SJSA1 (cell line): ENCODE data around the gene PLEKHA6. TPM values are rescaled to one million over a fixed set of nuclear protein-coding genes. Genes with fewer than 3 reads are reported as not detected.

Source experiments
- DNase-seq, 2 experiments: peaks; one replicate each; pipeline ENCODE4 v3.0.0-alpha.2; 2015 to 2020; ENCODE audit warnings: low spot score in 2 of 2, low read depth in 1 of 2
- H3K27ac ChIP-seq: fragments of 250-450 bp; sonication (Bioruptor Pico); 2 replicates; pipeline ENCODE4 v1.5.1; 2020; ENCODE audit warnings: mild to moderate bottlenecking, moderate library complexity
- H3K27me3 ChIP-seq: fragments of 250-450 bp; sonication (Bioruptor Pico); replicated peaks from 2 replicates; pipeline ENCODE4 v1.5.1; 2020; ENCODE audit warnings: mild to moderate bottlenecking, moderate library complexity
- H3K36me3 ChIP-seq: fragments of 250-450 bp; sonication (Bioruptor Pico); 2 replicates; pipeline ENCODE4 v1.5.1; 2020; ENCODE audit warnings: mild to moderate bottlenecking
- H3K4me1 ChIP-seq: fragments of 250-450 bp; sonication (Bioruptor Pico); replicated peaks from 2 replicates; pipeline ENCODE4 v1.6.1; 2021; ENCODE audit warnings: mild to moderate bottlenecking
- H3K4me3 ChIP-seq: fragments of 250-450 bp; sonication (Bioruptor Pico); 2 replicates; pipeline ENCODE4 v1.5.1; 2020; ENCODE audit warnings: mild to moderate bottlenecking
- H3K9me3 ChIP-seq: fragments of 250-450 bp; sonication (Bioruptor Pico); replicated peaks from 2 replicates; pipeline ENCODE4 v1.5.1; 2020; ENCODE audit warnings: mild to moderate bottlenecking
- total RNA-seq: library from RNA; depleted of rRNA; stranded (reverse); fragments of >200 nt; shearing (Covaris generic); gene quantifications from 2 replicates; pipeline ENCODE4 v1.2.3, GENCODE V29; 2014

Gene PLEKHA6
- total RNA-seq, 1 experiment from 2014 or later, result 0.76 TPM

DNA sequence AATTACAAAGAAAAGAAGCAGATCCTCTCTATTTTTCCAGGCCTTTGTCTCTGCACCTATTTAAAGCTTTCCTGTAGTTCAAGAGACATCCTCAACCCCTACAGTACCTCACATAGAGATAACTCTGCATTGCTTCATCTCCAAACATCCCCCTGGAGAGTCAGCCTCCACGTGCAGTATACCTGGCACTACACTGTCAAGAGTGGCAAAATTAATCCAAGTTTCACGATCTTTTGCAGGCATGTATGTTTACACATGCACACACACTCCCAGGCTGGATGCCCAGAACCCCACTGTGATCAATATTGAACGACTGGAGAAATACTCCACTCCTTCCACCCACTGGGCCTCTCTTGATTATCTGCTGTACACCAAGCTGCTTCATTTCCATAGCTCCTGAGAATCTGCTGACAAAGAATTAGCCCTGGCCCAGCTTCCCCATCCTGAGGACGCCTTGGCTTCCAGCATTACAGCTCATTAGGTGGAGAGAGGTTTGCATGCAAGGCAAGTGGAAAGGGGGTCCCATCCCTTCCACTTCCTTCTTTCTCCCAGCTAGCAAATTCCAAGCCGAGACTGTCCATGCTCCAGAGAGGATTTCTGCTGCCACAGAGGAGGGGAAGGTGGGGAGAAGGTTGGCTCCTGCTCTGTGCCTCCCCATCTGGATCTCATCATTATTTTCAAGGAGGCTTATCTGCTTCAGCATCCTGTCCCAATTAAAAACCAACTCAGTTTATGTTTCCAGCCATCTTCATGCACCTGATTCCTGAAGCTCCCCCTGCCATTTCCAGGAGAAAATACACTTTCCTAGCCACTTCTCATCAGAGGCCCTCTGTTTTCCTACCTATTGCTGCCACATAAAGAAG, 79.4 kb downstream of the PLEKHA6 start:
- Histone ChIP-seq H3K4me1 (no peaks in the 10 kb centered on the region), H3K4me3 (no peak overlapping the region), H3K27me3 (peaks cover 12% of the 10 kb centered on the region), H3K9me3 (no peaks in the 10 kb centered on the region), H3K27ac (no peak overlapping the region), H3K36me3 (no peaks in the 10 kb centered on the region)
- DNase-seq, result no peak

- Histone ChIP-seq H3K4me3 (no peak overlapping the region), H3K27ac (no peak overlapping the region), H3K36me3 (no peaks in the 10 kb centered on the region), H3K9me3 (no peaks in the 10 kb centered on the region), H3K4me1 (no peaks in the 10 kb centered on the region), H3K27me3 (peaks cover 12% of the 10 kb centered on the region)
- DNase-seq, result no peak
Measured at GRCh38 chr1:204278958-204279357, 80.8 kb downstream of the PLEKHA6 start.

- Histone ChIP-seq H3K36me3 (no peaks in the 10 kb centered on the region), H3K4me3 (no peak overlapping the region), H3K4me1 (no peaks in the 10 kb centered on the region), H3K9me3 (no peaks in the 10 kb centered on the region), H3K27me3 (peaks cover 12% of the 10 kb centered on the region), H3K27ac (no peak overlapping the region)
- no peak for DNase-seq
Measured at GRCh38 chr1:204278251-204278650, 81.5 kb downstream of the PLEKHA6 start.

DNA sequence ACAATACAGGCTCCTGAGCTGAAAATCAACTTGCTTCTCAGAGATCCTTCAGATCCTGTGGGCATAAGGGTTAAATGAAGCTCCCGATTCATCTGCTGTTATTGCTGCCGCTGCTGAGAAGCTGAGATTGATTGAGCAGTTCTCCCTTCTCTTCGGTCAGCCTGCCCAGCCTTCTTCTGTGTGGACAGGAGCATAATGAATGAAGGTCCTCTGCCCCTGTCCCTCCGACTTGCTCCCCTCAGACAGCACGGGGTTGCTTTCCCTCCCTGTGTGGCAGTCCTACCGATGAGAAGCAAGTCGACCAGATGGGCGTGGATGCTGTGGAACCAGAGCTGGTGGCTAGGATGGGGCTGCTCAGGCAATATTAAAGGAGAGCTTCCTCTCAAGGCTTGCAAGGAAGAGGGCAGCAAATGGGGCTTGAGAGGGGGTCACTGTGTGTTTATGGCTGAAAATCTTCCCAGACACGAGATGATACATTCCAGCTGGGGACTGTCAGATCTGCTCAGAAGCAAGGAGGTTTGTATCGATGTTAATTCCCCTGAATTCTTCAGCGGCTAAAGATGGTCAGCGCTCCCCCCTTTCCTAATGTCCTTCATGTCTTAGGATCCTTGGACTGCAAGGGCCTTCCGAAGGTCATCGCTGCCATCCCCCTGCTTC, 82.0 kb downstream of the PLEKHA6 start:
- Histone ChIP-seq H3K4me1 (no peaks in the 10 kb centered on the region), H3K27me3 (peaks cover 12% of the 10 kb centered on the region), H3K27ac (no peak overlapping the region), H3K36me3 (no peaks in the 10 kb centered on the region), H3K4me3 (no peak overlapping the region), H3K9me3 (no peaks in the 10 kb centered on the region)
- no peak for DNase-seq

- Histone ChIP-seq H3K4me3 (no peak overlapping the region), H3K9me3 (no peaks in the 10 kb centered on the region), H3K36me3 (no peaks in the 10 kb centered on the region), H3K27me3 (peaks cover 12% of the 10 kb centered on the region), H3K4me1 (no peaks in the 10 kb centered on the region), H3K27ac (no peak overlapping the region)
- no peak for DNase-seq
Measured at GRCh38 chr1:204275695-204276370, 83.9 kb downstream of the PLEKHA6 start.

- Histone ChIP-seq H3K4me1 (no peaks in the 10 kb centered on the region), H3K27ac (no peak overlapping the region), H3K27me3 (peaks cover 9% of the 10 kb centered on the region), H3K4me3 (no peak overlapping the region), H3K36me3 (no peaks in the 10 kb centered on the region), H3K9me3 (no peaks in the 10 kb centered on the region)
- no peak for DNase-seq
Measured at GRCh38 chr1:204274446-204274845, 85.3 kb downstream of the PLEKHA6 start.

DNA sequence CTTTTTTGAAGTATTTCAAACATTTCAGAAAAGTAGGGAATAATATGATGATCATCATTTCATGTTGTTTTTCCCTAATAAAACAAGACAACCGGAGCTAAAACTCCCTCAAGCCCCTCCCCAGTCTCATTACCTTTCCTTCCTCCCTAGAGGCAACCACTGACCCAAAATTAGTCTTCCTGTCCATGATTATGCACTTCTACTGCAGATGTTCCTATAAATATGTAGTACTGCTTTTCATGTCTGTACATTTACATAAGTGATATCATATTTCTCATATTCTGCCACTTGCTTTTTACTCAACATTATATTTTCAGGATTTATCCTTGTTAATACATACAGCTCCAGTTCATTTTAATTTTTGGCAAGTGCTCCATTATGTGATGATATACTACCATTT, 87.2 kb downstream of the PLEKHA6 start:
- DNase-seq, result no peak
- Histone ChIP-seq H3K27ac (no peak overlapping the region), H3K4me1 (no peaks in the 10 kb centered on the region), H3K36me3 (no peaks in the 10 kb centered on the region), H3K27me3 (peaks cover 4% of the 10 kb centered on the region; the same call in 1 of the 2 replicates), H3K9me3 (no peaks in the 10 kb centered on the region), H3K4me3 (no peak overlapping the region)

GRCh38 chr1:204271970-204272369, 87.8 kb downstream of the PLEKHA6 start:
- Histone ChIP-seq H3K4me1 (0 out of 2 replicates have a peak, but pooled peaks cover 2% of the 10 kb centered on the region), H3K27me3 (peaks cover 4% of the 10 kb centered on the region; the same call in 1 of the 2 replicates), H3K4me3 (no peak overlapping the region), H3K9me3 (no peaks in the 10 kb centered on the region), H3K27ac (no peak overlapping the region), H3K36me3 (no peaks in the 10 kb centered on the region)
- no peak for DNase-seq

DNA sequence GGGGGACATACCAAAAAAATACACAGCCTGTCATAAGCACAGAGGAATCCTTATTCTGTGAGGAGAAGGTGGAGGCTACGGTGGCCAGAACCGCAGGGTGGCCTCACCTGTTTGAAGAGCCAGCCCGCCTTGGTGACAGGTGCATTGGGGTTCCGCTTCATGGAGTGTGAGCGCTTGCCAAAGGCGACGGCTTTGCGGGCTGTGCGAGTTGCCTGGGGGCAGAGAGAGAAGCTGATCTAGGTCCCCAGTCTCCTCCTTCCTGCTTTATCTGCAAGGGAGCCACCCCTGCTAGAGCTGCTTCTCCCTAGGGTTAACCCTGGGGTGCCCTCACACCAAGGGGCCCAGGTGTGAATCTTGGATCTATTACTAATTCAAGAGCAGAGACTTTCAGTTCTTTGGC, 91.6 kb downstream of the PLEKHA6 start:
- no peaks in the 10 kb centered on the region for H3K9me3 ChIP-seq
- 0 out of 2 replicates have a peak, but pooled peaks cover 4% of the 10 kb centered on the region for H3K27me3 ChIP-seq
- no peak overlapping the region for H3K4me3 ChIP-seq
- no peaks in the 10 kb centered on the region for H3K36me3 ChIP-seq
- peaks cover 10% of the 10 kb centered on the region; the same call in 1 of the 2 replicates for H3K4me1 ChIP-seq
- DNase-seq, result no peak
- no peak overlapping the region for H3K27ac ChIP-seq

GRCh38 chr1:204267191-204267601, 92.5 kb downstream of the PLEKHA6 start:
- H3K27ac ChIP-seq, result no peak overlapping the region
- no peaks in the 10 kb centered on the region for H3K9me3 ChIP-seq
- peaks cover 10% of the 10 kb centered on the region; the same call in 1 of the 2 replicates for H3K4me1 ChIP-seq
- H3K36me3 ChIP-seq, result no peaks in the 10 kb centered on the region
- DNase-seq, result no peak
- 0 out of 2 replicates have a peak, but pooled peaks cover 4% of the 10 kb centered on the region for H3K27me3 ChIP-seq
- H3K4me3 ChIP-seq, result no peak overlapping the region

- Histone ChIP-seq H3K27ac (no peak overlapping the region), H3K9me3 (no peaks in the 10 kb centered on the region), H3K27me3 (0 out of 2 replicates have a peak, but pooled peaks cover 4% of the 10 kb centered on the region), H3K4me3 (no peak overlapping the region), H3K4me1 (peaks cover 10% of the 10 kb centered on the region; the same call in 1 of the 2 replicates), H3K36me3 (no peaks in the 10 kb centered on the region)
- no peak for DNase-seq
Measured at GRCh38 chr1:204266504-204267034, 93.2 kb downstream of the PLEKHA6 start.

DNA sequence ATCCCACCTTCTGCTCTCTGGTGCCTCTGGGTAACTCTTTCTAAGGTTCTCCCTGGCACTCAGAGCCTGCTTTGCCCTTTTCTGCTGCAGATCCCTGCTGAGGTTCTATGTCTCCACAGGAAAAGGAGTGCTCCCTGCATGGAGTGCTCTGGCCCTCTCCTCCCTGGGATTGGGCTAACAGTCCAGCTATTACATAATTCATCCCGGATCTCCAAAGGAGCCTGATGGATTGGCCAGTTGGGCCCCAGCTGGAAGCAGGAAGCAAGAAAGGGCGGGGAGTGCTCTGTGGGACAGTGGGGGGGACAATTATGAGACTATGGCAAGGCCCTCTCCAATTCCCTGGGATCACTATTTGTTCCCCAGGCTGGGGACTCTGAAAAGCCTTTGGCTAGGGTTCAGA, 94.1 kb downstream of the PLEKHA6 start:
- H3K27me3 ChIP-seq, result 0 out of 2 replicates have a peak, but pooled peaks cover 4% of the 10 kb centered on the region

DNA sequence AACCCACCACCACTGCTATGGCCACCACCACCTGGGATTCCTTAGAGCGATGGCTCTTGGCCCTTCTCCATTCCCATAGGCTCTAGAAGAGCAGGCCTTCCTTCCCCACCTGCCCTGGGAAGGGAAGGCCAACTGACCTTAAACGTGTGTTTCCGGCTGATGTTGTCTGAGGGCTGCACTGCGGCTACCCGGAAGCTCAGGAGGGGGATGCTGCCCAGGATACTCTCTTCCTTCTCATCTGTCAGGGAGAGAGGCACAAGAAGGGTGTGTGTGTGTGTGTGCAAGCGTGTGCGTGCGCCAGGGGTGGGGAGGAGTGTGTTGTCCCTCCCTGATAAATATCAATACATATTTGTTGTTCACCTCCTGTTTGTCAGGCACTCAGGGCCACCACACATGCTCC, 94.9 kb downstream of the PLEKHA6 start:
- H3K36me3 ChIP-seq, result no peaks in the 10 kb centered on the region
- no peaks in the 10 kb centered on the region for H3K27me3 ChIP-seq
- H3K4me1 ChIP-seq, result peaks cover 10% of the 10 kb centered on the region; the same call in 1 of the 2 replicates
- no peak overlapping the region for H3K27ac ChIP-seq
- H3K4me3 ChIP-seq, result no peak overlapping the region
- DNase-seq, result no peak
- H3K9me3 ChIP-seq, result no peaks in the 10 kb centered on the region

More for the DNA sequence above, 94.1 kb downstream of the PLEKHA6 start:
- no peaks in the 10 kb centered on the region for H3K9me3 ChIP-seq
- no peak overlapping the region for H3K4me3 ChIP-seq
- no peak for DNase-seq
- H3K27ac ChIP-seq, result no peak overlapping the region
- H3K36me3 ChIP-seq, result no peaks in the 10 kb centered on the region
- H3K4me1 ChIP-seq, result peaks cover 10% of the 10 kb centered on the region; the same call in 1 of the 2 replicates
